HepG2 (cell line): ENCODE measurements around the gene DMAP1. TPM values are rescaled to one million over a fixed set of nuclear protein-coding genes. Genes with fewer than 3 reads are reported as not detected.

Experiments used
- ATAC-seq: fragments of 200-7000 bp; cut with Tn5 transposase; 3 replicates; pipeline ENCODE4 v1.9.1; 2020; ENCODE audit warnings: mild to moderate bottlenecking, moderate library complexity
- BruUV-seq: library from RNA; stranded (reverse); fragments of 400-500 nt; replicated peaks from 2 replicates; lab custom pipeline; 2021; lab: Mats Ljungman, UMichigan
- CTCF ChIA-PET: fragments of 300-600 bp; formaldehyde crosslinking; extraction: SDS; loops from one replicate; lab custom pipeline; 2021; ENCODE audit warnings: low total read pairs, inconsistent platforms, low intra/inter-chr PET ratio; lab: Yijun Ruan, JAX
- POLR2A ChIA-PET: fragments of 350-600 bp; sonication (Branson Sonifier 250); formaldehyde crosslinking; loops from one replicate; lab custom pipeline; 2020; ENCODE audit warnings: antibody characterized with exemption, inconsistent platforms; lab: Yijun Ruan, JAX
- DNase-seq: peaks from one replicate; pipeline ENCODE4 v3.0.0-alpha.2; 2015; ENCODE audit warnings: low spot score
- FAIRE-seq: peaks from 3 replicates; lab custom pipeline; 2011; peaks lifted over from hg19 to GRCh38; lab: Jason Lieb, UNC
- H2AFZ ChIP-seq: one replicate; pipeline ENCODE4 v1.6.1; 2011; ENCODE audit warnings: low read length, inconsistent platforms
- H3K27ac ChIP-seq: fragments of 300-600 bp; 3 replicates; pipeline ENCODE4 v1.8.0; 2011; ENCODE audit warnings: mixed run types, mild to moderate bottlenecking, mixed read lengths, low read length, inconsistent platforms; ENCODE audit not compliant: insufficient read depth; ENCODE audit errors: extremely low read length
- H3K27me3 ChIP-seq, 2 experiments: fragments of 200-600 bp in 1 of 2; 2 replicates in 1 of 2; 3 replicates in 1 of 2; pipeline versions ENCODE4 v1.6.0 to v1.8.0; 2011; ENCODE audit warnings: low read length in 2 of 2, mild to moderate bottlenecking in 2 of 2, moderate library complexity in 2 of 2, inconsistent platforms in 1 of 2; ENCODE audit not compliant: insufficient read depth in 2 of 2, control insufficient read depth in 1 of 2
- H3K36me3 ChIP-seq, 2 experiments: fragments of 200-600 bp in 1 of 2; replicated peaks in 1 of 2; 2 replicates in 1 of 2; 3 replicates in 1 of 2; pipeline versions ENCODE4 v1.5.1 to v1.8.0; 2011; ENCODE audit warnings: low read length in 2 of 2, inconsistent platforms in 1 of 2; ENCODE audit not compliant: insufficient read depth in 2 of 2, control insufficient read depth in 1 of 2
- H3K4me1 ChIP-seq: 2 replicates; pipeline ENCODE4 v1.5.1; 2012; ENCODE audit warnings: low read length, inconsistent platforms; ENCODE audit not compliant: insufficient read depth
- H3K4me2 ChIP-seq: 2 replicates; pipeline ENCODE4 v1.6.0; 2011; ENCODE audit warnings: low read depth, low read length, inconsistent platforms
- H3K4me3 ChIP-seq, 3 experiments: fragments of 200-600 bp in 1 of 3; sonication (generic), shearing (Covaris generic) in 1 of 3; replicated peaks in 1 of 3; 2 replicates each; pipeline ENCODE4 v1.5.1; 2011 to 2016; ENCODE audit warnings: low read length in 3 of 3, inconsistent platforms in 2 of 3, low read depth in 2 of 3, mild to moderate bottlenecking in 2 of 3, control low read depth in 1 of 3, mixed read lengths in 1 of 3; ENCODE audit not compliant: insufficient read depth in 1 of 3
- H3K79me2 ChIP-seq: one replicate; pipeline ENCODE4 v1.6.1; 2011; ENCODE audit warnings: low read length, inconsistent platforms; ENCODE audit not compliant: insufficient read depth
- H3K9ac ChIP-seq: 2 replicates; pipeline ENCODE4 v1.6.0; 2011; ENCODE audit warnings: mild to moderate bottlenecking, low read depth, low read length, inconsistent platforms; ENCODE audit not compliant: insufficient read depth
- H3K9me3 ChIP-seq: 2 replicates; pipeline ENCODE4 v1.5.1; 2012; ENCODE audit warnings: mild to moderate bottlenecking, low read length
- H4K20me1 ChIP-seq: 2 replicates; pipeline ENCODE4 v1.6.0; 2011; ENCODE audit warnings: inconsistent platforms, mild to moderate bottlenecking, low read length, moderate library complexity; ENCODE audit not compliant: insufficient read depth
- CSRNP1 ChIP-seq: sonication (generic); formaldehyde crosslinking; IDR thresholded peaks from 2 replicates; pipeline ENCODE4 v1.8.1; 2023; ENCODE audit warnings: mild to moderate bottlenecking, missing genetic modification reagents
- EP300 ChIP-seq, 3 experiments: sonication (generic) in 1 of 3; formaldehyde crosslinking in 1 of 3; IDR thresholded peaks; 2 replicates each; pipeline versions ENCODE4 v1.5.1 to v1.6.1; 2011 to 2020; ENCODE audit warnings: low read depth in 2 of 3, low read length in 2 of 3, borderline replicate concordance in 1 of 3, improper control_type of control experiment in 1 of 3, mild to moderate bottlenecking in 1 of 3, missing genetic modification reagents in 1 of 3, moderate library complexity in 1 of 3
- HNF4G ChIP-seq, 2 experiments: sonication (generic) in 1 of 2; formaldehyde crosslinking in 1 of 2; IDR thresholded peaks; 2 replicates each; pipeline versions ENCODE4 v1.4.0 to v1.6.1; 2011 to 2020; ENCODE audit warnings: borderline replicate concordance in 2 of 2, low read depth in 2 of 2, mild to moderate bottlenecking in 2 of 2, low read length in 1 of 2, missing genetic modification reagents in 1 of 2, moderate library complexity in 1 of 2
- HNRNPL ChIP-seq: fragments of 200-400 bp; formaldehyde crosslinking; IDR thresholded peaks from 2 replicates; pipeline ENCODE4 v1.6.1; 2017; ENCODE audit warnings: mild to moderate bottlenecking, low read depth, low read length
- HOXA7 ChIP-seq: sonication (generic); formaldehyde crosslinking; IDR thresholded peaks from 2 replicates; pipeline ENCODE4 v1.8.1; 2022; ENCODE audit warnings: mild to moderate bottlenecking, missing genetic modification reagents, moderate library complexity
- JUND ChIP-seq: sonication (generic); formaldehyde crosslinking; IDR thresholded peaks from 2 replicates; pipeline ENCODE4 v1.8.0; 2022; ENCODE audit warnings: mild to moderate bottlenecking, missing genetic modification reagents
- KDM3A ChIP-seq: IDR thresholded peaks from 2 replicates; pipeline ENCODE4 v1.6.1; 2018; ENCODE audit warnings: low read depth, missing compliant biosample characterization
- SCMH1 ChIP-seq: sonication (generic); formaldehyde crosslinking; IDR thresholded peaks from 2 replicates; pipeline ENCODE4 v1.9.0; 2021; ENCODE audit warnings: missing genetic modification reagents, mild to moderate bottlenecking, borderline replicate concordance
- SNAPC2 ChIP-seq: sonication (generic); formaldehyde crosslinking; IDR thresholded peaks from 2 replicates; pipeline ENCODE4 v1.8.1; 2022; ENCODE audit warnings: mild to moderate bottlenecking, missing genetic modification reagents
- TEAD3 ChIP-seq: optimal IDR thresholded peaks from 2 replicates; pipeline ENCODE3; 2016; ENCODE audit warnings: borderline replicate concordance
- ZNF12 ChIP-seq: sonication (generic); formaldehyde crosslinking; IDR thresholded peaks from 2 replicates; pipeline ENCODE4 v1.5.0; 2020; ENCODE audit warnings: missing genetic modification reagents
- ZNF343 ChIP-seq: sonication (generic); formaldehyde crosslinking; IDR thresholded peaks from 2 replicates; pipeline ENCODE4 v1.4.0; 2020; ENCODE audit warnings: mild to moderate bottlenecking, missing genetic modification reagents
- ZNF430 ChIP-seq: sonication (generic); formaldehyde crosslinking; IDR thresholded peaks from 2 replicates; pipeline ENCODE4 v1.9.0; 2021; ENCODE audit warnings: mild to moderate bottlenecking, missing genetic modification reagents
- ZNF431 ChIP-seq: sonication (generic); formaldehyde crosslinking; IDR thresholded peaks from 2 replicates; pipeline ENCODE4 v1.9.0; 2022; ENCODE audit warnings: missing genetic modification reagents, low read depth, mild to moderate bottlenecking, borderline replicate concordance
- ZNF543 ChIP-seq: sonication (generic); formaldehyde crosslinking; IDR thresholded peaks from 2 replicates; pipeline ENCODE4 v1.4.0; 2020; ENCODE audit warnings: mild to moderate bottlenecking, missing genetic modification reagents
- ZNF773 ChIP-seq: sonication (generic); formaldehyde crosslinking; IDR thresholded peaks from 2 replicates; pipeline ENCODE4 v1.4.0; 2020; ENCODE audit warnings: missing genetic modification reagents, borderline replicate concordance
- ZNF780A ChIP-seq: sonication (generic); formaldehyde crosslinking; IDR thresholded peaks from 2 replicates; pipeline ENCODE4 v1.8.0; 2022; ENCODE audit warnings: mild to moderate bottlenecking, missing genetic modification reagents, moderate library complexity
- ZSCAN9 ChIP-seq: IDR thresholded peaks from 2 replicates; pipeline ENCODE4 v1.6.1; 2016; ENCODE audit warnings: borderline replicate concordance
- WGBS: methylation state at CpG from one replicate; pipeline ENCODE4 v1.1.6; 2017; ENCODE audit warnings: low lambda C conversion rate; 5-methylcytosine and 5-hydroxymethylcytosine counted together
- in situ Hi-C: cut with HindIII; loops from 2 replicates; pipeline ENCODE4 v1.10.0; 2017; ENCODE audit warnings: low pct_unique_long_range_greater_than_20kb; ENCODE audit not compliant: extremely low pct_ligation_motif_present
- intact Hi-C: fragments of 100-400 bp; cut with micrococcal nuclease; formaldehyde crosslinking; loops from one replicate; pipeline ENCODE4 v1.10.0; 2022; ENCODE audit not compliant: unreplicated experiment
- polyA plus RNA-seq, 8 experiments: library from polyadenylated mRNA; depleted of rRNA in 3 of 8; stranded (reverse) in 7 of 8; unstranded in 1 of 8; fragments of >200 nt; fragmentation: Illumina TruSeq in 4 of 8; extraction: Trizol in 4 of 8; gene quantifications; 2 replicates each; pipeline versions ENCODE4 v1.2.1 to v1.2.3, GENCODE V29; 2011 to 2016; ENCODE audit warnings: low read depth in 4 of 8, missing spikeins in 1 of 8, mixed read lengths in 1 of 8; ENCODE audit not compliant: insufficient read depth in 1 of 8
- total RNA-seq, 5 experiments: library from RNA; depleted of rRNA; stranded (reverse); fragments of >200 nt; fragmentation: Illumina TruSeq; extraction: Trizol; gene quantifications; 2 replicates each; pipeline ENCODE4 v1.2.3, GENCODE V29; 2016; ENCODE audit warnings: low read depth in 1 of 5

The DMAP1 gene
- total and polyA plus RNA-seq, 2 of the 13 experiments (the other 11 are each of a cell fraction or from before 2014, with no cell fraction given), result 17.6 to 32.7 TPM

- no peaks in the 10 kb centered on the region for H3K79me2 ChIP-seq
- H3K36me3 ChIP-seq, result no peaks in the 10 kb centered on the region
- FAIRE-seq, result no peak
- DNase-seq, result no peak
- BruUV-seq, result no TSS peak
- ChIA-PET CTCF (no interaction called here), POLR2A (no interaction called here)
- no peak overlapping the region for H2AFZ ChIP-seq
- TF ChIP-seq HNRNPL (0 out of 2 replicates have a peak, but pooled peaks have one; percentile 37), TEAD3 (no peak), CSRNP1 (no peak), EP300 (IDR thresholded peaks at IDR 0.05; ENCODE audit: low read depth in 2 of 2, low read length in 2 of 2) (no peak), EP300 (CRISPR knock-in tag; IDR thresholded peaks at IDR 0.05; ENCODE audit: borderline replicate concordance) (no peak), JUND (CRISPR knock-in tag) (no peak)
- ATAC-seq, result no peak; the same call in 2 of the 3 replicates
- no peak overlapping the region for H3K9ac ChIP-seq
- H3K27me3 ChIP-seq, result peaks cover 0 to 28% of the 10 kb centered on the region in 2 experiments; a peak in 2 of 5 replicates
- H3K27ac ChIP-seq, result no peak overlapping the region
- 76% methylated on average over 3 of the region's 5 CpGs for WGBS
- H3K9me3 ChIP-seq, result no peaks in the 10 kb centered on the region
- no peaks in the 10 kb centered on the region for H3K4me1 ChIP-seq
- intact Hi-C loops, result no loop called here
- H3K4me3 ChIP-seq, result no peak overlapping the region
- in situ Hi-C loops, result no loop called here
- no peak overlapping the region for H3K4me2 ChIP-seq
- no peaks in the 10 kb centered on the region for H4K20me1 ChIP-seq
These were observed 44.7 kb upstream of the DMAP1 start for GRCh38 chr1:44168520-44169098.

- Histone ChIP-seq H3K9ac (no peak overlapping the region), H3K4me3 (no peak overlapping the region), H4K20me1 (no peaks in the 10 kb centered on the region), H3K27ac (no peak overlapping the region), H3K9me3 (0 out of 2 replicates have a peak, but pooled peaks cover 6% of the 10 kb centered on the region), H3K27me3 (peaks cover 0 to 28% of the 10 kb centered on the region in 2 experiments; a peak in 2 of 5 replicates), H3K4me2 (no peak overlapping the region), H3K4me1 (no peaks in the 10 kb centered on the region), H2AFZ (no peak overlapping the region), H3K79me2 (no peaks in the 10 kb centered on the region), H3K36me3 (no peaks in the 10 kb centered on the region)
- in situ Hi-C loops, result no loop called here
- ChIA-PET POLR2A (no interaction called here), CTCF (no interaction called here)
- WGBS, result 67% methylated on average over 1 of the region's 3 CpGs
- intact Hi-C loops, result no loop called here
- FAIRE-seq, result no peak
- no TSS peak for BruUV-seq
- DNase-seq, result no peak
- ATAC-seq, result no peak
- no peak for TF ChIP-seq ZNF343 (CRISPR knock-in tag)
- TF ChIP-seq ZNF431 (CRISPR knock-in tag), result no peak
- no peak for TF ChIP-seq HOXA7 (CRISPR knock-in tag)
- TF ChIP-seq HNF4G (IDR thresholded peaks at IDR 0.05; ENCODE audit: borderline replicate concordance, low read depth, low read length), result no peak
- TF ChIP-seq HNF4G (CRISPR knock-in tag; IDR thresholded peaks at IDR 0.05; ENCODE audit: borderline replicate concordance, low read depth), result no peak
- TF ChIP-seq SNAPC2, result no peak
- no peak for TF ChIP-seq ZNF543 (CRISPR knock-in tag)
- no peak for TF ChIP-seq ZNF780A (CRISPR knock-in tag)
- TF ChIP-seq ZNF430 (CRISPR knock-in tag), result no peak
- TF ChIP-seq KDM3A, result no peak
- no peak for TF ChIP-seq ZNF773
- TF ChIP-seq ZNF12 (CRISPR knock-in tag), result no peak
- no peak for TF ChIP-seq ZSCAN9 (CRISPR knock-in tag)
- TF ChIP-seq SCMH1, result no peak
These were observed 42.9 kb upstream of the DMAP1 start for GRCh38 chr1:44170281-44170823.
